Activated naive CD4-positive, alpha-beta T cell (primary cell): ENCODE measurements around the gene INPP5D.
"Not testable (repeated sequence)": the region's sequence is repeated elsewhere in the genome, so short reads cannot be mapped to it uniquely, and the experiment has no call there.

Source experiments
- DNase-seq, 4 experiments: peaks; one replicate each; lab custom pipeline; 2025; lab: John Stamatoyannopoulos, UW

INPP5D gene

DNA sequence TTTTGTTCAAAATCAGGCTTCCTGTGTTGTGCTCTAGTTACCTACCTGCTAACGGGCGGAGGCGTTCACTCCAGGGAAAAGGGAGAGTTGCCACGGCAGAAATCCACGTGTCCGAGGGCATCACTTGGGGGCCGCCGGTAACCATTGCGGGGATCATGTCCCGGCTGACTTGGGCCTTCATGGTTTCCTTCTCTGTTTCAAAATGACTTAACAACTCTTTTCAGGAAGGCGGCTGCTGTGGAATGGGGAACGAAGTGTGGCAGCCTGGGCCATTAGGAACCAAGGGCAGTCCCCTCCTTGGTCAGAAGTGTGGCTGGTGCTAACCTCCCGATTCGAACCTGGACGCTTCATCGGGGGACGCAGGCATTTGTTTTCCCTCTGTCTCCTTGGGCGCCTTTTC is 56.8 kb downstream of the INPP5D start:
- no peak for DNase-seq

DNA sequence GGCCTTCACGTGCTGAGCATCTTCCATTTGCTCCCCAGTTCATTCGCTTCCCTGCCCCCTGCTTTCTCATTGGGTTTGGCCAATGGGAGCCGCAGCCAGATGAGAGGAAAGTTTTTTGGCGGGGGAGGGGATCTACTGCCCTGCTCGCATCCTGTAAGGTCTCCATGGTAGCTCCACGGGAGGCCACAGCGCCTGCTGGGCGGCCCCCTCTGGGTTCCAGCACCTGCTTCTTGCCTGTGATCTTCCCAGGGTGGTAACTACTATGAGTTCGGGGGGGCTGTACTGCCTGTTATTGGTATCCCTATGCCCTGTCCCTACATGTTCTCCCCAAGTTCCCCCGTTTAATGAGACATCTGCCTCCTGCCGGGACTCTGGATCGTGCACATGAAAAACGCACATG is 57.2 kb downstream of the INPP5D start:
- DNase-seq = no peak

DNA sequence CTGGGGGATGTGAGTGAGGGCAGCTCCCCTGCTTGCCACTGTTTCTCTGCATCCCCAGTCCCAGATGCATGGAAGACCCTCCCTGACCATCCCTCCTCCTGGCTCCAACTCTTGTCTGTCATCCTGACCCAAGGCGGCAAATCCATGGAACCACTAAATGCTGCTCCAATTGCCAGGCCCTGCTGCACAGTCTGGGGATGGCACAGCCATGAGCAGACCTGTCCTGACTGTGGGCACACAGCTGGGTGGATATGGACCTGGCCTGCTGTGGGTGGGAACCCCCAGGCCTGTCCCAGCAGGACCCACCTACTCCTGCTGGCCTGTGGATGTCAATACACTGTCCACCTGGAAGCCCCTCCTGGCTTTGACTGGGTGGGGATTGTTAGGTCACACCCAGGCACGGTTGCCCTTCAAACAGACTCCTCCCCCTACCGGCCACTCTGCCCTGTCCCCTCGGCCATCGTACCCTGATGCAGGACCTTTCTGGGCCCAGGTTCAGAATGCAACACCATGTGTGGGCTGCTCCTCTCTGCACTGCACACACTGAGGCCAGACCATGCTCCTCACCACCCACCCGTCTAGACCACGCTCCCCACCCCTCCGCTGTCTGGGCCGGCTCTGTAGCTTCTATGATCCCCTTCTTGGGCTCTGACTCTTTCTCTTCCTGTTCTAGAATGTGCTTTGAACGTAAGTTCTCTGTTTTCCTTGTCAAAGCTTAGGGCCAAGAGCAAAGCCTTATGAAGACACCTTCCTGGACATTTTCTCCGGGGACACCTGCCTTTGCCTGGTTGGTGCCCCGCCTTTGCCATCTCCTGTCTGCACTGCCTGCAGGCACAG is 57.9 kb downstream of the INPP5D start:
- no peak for DNase-seq

DNA sequence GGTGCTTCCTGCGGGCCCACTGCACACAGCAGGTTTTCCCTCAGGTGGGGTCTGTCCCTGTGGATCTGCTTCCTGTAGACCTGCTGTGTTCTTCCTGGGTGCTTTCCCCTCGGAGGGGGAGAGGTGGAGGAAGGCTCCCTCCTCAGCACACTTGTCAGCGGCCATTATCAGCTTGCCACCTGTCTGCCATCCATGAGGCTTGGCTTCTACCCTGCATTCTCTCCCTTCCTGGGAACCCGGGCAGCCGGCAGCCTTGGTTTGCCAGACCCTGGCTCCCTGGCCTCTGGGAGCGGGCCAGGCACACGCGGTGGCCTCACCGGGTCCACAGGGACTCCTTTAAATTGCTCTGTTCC is 58.5 kb downstream of the INPP5D start:
- no peak for DNase-seq

DNA sequence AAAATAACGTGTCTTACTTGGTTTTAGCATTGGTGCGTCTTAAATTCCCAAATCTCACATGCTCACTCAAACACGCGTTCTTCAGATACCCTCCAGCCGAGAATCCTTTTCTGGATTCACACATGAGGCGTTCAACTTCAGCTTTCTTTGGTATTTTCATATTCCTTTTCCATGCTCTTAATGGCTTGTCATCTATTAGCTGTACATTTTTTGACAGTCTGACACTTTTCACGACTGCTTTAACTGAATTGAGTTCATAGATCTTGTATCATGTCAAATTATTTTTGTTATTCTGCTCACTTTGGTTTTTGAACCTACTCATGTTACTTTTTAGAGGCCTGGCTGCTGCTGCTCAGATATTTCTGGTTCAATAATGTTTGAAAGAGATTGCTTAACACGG is 59.0 kb downstream of the INPP5D start:
- no peak for DNase-seq

DNA sequence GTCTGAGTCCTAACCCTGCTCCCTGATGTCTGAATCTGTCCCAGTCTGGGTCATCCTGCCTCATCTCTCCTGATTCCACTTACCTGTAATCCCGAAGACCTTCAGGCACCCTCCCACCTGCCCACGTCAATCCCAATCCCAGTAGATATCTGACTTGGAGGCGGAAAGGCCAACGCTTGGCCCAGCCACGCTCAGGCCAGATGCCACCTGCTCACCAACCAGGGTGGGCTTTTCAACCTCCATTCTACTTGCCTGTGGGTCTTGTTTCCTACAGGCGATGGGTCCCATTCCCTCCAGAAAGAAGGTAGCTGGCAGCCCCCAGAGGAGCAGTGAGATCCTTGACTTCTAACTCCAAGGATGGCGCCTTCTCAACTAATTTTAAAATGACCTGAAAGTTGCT is 59.7 kb downstream of the INPP5D start:
- no peak for DNase-seq

DNA sequence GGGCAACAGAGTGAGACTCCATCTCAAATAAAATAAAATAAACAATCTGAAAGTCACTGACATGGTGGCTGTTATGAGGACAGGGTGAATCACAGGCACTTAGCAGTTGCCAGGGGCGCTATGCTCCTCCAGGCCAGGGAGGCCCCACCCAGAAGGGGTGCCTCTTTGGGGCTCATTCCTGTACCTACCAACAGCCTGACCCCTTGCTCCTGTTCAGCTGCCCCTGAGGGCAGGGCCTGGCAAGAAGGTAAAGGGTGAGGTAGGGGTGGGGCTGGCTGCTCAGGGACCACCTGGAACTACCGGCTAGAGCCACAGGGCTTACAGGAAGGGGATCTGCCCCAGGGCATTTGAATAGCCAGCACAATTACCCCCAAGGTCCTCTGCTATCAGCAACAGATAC is 60.3 kb downstream of the INPP5D start:
- no peak for DNase-seq

DNA sequence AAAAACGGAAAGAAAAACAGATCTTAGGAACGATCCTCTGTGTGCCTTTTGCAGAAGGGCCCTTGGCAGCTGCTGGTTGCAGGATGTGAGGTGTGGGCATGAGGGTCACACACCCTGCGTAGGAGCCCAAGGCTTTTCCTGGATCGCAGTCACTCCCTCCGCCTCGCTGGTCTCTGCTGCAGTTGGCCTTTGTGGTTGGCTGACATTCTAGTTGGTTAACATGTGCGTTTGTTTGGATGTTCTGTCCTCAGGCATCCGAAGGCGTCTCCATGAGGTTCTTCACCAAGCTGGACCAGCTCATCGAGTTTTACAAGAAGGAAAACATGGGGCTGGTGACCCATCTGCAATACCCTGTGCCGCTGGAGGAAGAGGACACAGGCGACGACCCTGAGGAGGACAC is 61.7 kb downstream of the INPP5D start:
- DNase-seq = no peak

DNA sequence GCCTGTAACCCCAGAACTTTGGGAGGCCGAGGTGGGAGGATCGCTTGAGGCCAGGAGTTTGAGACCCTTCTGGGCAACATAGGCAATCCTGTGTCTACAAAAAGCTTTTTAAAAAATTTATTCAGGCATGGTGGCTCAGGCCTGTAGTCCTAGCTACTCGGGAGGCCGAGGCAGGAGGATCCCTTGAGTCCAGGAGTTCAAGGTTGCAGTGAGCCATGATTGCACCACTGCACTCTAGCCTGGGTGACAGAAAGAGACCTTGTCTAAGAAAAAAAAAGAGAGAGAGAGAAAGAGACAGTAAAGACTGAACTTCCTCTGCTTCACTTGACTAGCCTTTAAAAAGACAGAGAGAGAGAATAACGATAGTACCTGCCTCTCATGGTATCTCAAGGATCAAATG is 62.4 kb downstream of the INPP5D start:
- no peak for DNase-seq

DNA sequence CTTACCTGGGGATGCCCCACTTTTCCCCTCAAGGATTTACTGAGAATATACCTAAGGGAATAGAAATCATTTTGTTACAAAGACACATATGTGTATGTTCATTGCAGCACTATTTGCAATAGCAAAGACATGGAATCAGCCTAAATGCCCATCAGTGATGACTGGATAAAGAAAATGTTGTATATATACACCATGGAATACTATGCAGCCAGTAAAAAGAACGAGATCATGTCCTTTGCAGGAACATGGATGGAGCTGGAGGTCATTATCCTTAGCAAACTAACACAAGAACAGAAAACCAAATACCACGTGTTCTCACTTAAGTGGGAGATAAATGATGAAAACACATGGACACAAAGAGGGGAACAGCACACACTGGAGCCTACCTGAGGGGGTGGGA is 63.4 kb downstream of the INPP5D start:
- DNase-seq = not testable (repeated sequence)

DNA sequence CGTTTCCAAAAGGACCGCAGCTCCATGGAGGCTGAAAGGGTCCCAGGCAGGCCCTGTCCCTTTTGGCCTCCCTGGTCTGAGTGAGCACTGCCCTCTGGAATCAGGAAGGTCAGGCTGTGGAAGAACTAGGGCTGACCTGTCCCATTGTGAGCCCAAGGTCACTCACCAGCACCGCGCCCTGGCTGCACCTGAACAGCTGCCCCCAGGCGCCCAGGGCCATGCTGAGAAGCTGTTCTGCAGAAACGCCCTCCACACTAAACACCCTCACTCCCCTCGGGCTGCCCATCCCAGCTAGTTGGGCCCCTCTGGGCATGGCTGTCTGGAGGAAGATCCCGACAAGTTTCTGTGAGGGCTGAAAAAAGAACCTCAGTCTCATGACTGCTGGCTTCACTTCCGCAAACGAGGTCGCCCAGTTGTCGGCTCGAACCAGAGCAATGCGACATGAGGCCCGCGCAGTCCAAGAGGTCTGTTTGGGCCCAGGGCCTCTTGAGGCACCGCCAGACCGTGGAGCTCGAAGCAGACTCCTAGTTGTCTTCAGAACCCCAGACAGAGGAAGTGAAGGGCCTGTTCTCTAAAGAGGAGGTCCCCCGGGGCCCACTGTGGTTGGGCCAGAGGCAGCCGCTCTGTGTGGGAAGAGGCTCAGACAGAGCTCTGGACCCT is 64.4 kb downstream of the INPP5D start:
- no peak for DNase-seq

DNA sequence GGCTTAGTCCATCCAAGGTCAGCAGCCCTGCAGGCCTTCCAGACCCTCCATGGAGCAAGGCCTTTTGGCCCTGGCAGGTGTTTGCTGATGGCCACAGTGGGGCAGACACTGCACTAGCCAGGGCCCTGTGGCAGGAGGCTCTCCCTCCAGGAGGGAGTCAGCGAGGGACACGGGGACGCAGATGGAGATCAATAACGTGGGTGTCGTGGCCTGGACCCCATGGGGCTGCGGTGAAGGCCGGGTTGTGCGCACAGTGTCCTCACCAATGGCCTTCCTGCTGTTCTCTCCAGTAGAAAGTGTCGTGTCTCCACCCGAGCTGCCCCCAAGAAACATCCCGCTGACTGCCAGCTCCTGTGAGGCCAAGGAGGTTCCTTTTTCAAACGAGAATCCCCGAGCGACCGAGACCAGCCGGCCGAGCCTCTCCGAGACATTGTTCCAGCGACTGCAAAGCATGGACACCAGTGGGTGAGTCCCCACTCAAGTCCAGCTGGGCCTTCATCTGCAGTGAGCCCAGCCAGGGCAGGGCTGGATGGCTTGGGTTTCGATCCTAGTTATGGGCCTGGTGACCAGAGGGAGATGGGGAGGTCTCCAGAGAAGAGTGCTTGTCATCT is 65.4 kb downstream of the INPP5D start:
- DNase-seq = no peak

DNA sequence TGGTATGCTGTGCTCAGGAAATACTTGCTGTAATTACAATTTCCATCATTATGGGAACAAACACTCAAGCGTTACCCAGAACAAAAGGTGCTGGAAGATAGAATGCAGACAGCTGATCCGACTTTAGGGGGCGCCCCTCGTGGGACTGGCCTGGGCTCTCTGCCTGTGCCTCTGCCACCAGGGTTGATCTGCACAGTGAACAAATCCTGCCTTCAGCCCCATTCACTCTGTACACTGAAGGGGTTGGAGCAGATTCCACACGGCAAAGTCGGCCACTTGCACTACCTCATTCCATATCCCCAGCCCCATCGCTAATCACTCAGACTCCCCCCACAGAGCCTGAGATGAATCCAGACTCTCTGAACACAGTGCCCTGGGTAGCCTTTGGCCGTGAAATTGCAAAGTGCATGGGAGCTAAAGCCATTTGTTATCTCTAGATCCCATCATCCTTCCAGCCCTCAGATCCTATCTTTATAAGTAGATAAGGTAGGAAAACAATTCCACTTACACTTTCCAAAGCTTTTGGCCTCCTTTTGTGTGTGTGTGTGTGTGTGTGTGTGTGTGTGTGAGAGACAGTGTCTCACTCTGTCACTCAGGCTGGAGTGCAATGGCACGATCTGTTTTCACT is 69.3 kb downstream of the INPP5D start:
- DNase-seq = no peak

DNA sequence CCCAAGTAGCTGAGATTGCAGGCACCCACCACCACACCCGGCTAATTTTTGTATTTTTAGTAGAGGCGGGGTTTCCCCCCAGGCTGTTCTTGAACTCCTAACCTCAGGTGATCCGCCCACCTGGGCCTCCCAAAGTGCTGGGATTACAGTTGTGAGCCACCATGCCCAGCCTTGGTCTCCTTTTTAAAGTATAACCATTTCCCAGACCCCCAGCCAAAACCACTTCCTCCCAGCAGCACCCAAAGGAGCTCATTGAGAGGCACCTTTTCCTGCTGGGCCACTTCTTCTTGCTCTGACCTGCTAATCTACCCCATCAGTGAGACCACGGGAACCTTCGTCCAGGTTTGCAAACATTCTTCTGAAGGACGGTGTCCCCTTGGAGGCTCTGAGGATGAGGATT is 69.9 kb downstream of the INPP5D start:
- DNase-seq = no peak

DNA sequence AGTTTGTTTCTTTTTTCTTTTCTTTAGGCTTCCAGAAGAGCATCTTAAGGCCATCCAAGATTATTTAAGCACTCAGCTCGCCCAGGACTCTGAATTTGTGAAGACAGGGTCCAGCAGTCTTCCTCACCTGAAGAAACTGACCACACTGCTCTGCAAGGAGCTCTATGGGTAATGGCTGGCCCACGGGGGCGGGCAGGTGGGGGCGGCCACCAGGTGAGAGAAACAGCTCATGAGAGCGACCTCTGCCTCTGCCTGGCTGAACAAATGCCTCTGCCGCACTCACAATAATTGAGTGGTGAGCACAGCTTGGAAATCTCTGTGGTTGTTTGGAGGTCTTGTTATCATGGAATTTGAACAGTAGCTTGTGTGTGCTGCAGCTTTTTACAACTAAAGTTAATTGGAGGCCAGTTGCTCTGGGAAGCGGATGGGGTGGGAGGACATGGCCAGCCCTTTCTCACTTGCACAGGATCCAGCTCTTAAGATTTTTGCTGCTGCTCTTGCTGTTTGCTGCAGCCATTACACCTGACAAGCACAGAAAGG is 70.4 kb downstream of the INPP5D start:
- DNase-seq = no peak

DNA sequence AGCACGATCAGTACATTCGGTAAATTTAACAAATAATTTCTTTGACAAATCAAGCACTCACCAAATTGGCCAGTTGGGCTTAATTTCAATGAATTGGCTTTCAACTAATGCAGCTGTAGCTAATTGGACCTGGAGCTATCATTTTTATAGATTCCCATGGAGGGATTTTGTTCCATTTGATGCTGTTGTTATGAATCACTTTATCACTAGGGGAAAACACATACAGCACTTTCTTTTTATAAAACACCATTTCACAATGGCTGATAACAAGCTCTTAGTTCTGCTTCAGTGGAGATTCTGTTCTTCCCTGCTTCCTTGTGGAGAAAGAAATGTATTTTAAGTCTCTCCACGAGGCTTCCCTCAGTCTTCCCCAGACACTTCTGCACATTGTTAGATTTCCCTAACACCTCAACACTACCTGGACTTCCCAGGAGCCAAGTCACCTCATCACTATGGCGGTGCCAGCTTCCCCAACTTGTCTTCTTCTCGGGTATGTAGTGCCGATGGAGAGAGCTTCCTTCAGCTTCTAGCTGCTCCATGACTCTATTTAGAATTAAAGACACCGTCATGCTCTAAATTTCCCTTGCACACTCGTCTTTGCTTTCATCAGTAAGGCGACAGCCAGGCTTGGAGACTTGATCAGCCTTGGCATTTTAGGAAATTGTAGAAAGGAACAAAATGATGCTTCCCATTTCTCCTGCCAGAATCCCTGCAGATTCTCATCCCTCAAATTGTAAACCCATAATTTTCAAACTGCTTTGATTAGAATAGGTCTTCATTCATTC is 72.0 kb downstream of the INPP5D start:
- DNase-seq = no peak

DNA sequence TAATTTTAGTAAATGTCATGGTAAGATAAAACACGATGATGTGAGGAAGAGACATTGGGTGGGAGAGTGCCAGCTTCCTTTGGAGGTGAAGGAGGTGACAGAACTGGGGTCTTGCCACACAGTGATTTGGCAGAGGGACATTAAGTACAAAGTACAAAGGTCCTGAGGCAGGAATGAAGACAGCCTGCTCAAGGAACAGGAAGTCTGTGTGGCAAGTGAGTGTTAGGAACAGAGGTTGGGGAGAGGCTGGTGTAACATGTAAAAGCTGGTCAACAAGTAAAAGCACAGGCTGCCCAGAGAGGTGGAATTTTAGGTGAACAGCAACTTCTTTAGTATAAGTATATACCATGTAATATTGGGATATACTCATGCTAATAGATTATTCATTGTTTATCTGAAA is 73.1 kb downstream of the INPP5D start:
- no peak for DNase-seq

DNA sequence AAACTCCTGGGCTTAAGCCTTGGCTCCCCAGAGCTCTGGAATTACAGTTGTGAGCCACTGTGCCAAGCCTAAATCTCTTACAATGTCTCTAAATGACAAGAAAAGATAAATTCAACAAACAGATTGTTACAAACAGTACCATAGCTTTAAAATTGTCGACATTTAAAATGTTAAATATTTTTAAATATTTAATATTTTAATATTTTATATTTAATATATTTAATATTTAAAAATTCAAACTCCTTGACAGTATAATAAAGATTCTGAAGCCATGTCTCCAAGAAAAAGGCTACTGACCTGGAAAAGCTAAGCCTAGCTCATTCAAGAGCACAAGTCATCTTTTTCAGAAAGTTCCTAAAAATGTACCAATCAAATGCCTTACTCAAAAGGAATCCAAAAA is 75.3 kb downstream of the INPP5D start:
- DNase-seq = no peak

DNA sequence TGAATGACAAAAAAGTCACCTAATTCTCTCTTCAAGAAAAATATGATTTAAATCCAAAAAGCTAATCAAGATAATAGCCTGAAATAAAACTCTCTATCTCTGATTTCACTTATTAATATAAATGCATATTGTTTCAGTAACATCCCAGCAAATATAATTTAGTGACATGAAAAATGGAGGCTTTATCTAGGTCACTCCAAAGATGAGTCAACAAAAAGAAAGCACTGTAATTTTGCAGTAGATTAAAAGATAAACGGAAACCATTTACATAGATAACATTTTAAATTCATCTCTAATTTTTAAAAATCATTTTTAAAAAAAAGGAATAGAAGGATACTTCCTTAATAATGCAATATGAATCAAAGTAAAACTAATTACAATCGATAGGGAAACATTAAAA is 76.9 kb downstream of the INPP5D start:
- no peak for DNase-seq

DNA sequence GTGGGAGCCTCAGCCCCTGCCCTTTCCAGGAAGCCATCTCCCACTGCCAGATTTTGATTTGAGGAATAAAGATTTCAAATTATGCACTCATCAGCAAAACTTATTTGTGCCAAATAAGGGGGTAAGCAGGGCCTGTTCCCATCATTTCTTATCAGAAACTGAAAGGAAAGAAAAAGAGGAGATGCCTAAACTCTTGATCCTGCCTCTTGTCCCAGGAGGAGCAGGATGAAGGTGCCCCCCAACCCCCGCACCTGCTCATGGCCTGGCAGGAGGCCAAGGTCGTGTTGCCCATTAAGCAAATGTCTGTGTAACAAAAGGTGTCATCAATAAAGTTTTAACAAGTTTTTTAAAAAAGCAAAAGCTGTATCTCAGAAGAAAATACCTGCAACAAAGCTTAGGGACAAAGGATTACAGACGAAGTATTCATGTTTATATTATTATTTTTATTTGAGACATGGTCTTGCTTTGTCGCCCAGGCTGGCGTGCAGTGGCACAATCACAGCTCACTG is 80.0 kb downstream of the INPP5D start:
- DNase-seq = no peak

DNA sequence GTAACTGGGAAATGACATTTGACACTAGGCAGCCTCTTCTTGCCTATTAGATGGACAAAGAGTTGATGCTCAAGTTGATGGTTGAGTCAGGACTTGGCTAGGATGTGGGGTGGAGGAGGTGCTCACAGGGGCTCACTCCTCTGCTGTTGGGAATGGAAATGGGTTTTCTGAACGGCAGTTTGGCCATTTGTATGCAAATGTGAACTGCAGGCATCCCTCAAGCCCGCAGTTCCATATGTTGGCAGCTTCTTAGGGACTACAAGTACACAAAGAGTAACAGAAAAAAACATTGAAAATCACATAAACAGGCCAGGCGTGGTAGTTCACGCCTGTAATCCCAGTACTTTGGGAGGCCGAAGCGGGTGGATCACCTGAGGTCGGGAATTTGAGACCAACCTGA is 80.8 kb downstream of the INPP5D start:
- DNase-seq = no peak

DNA sequence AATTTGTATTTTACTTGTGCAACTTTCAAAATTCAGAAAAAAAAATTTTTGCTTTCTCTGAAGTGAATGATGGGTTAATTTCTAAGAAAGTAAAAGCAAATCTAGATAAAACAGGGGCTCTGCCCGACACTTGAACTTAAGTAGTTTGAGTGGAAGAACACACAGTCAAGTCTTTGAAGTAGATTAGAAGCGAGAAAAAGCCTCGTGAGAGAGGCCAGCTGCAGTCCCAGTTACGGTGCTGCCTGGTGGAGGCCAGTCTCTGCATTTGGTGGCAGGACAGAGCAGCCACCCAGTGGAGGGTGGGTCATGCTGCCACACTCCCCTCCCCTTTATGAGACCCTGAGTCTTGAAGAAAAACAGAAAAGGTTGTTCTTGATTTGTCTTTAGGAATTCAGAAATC is 81.8 kb downstream of the INPP5D start:
- DNase-seq = no peak
